GM19025 (cell line): ENCODE measurements around the gene SIRT2.
"Not testable (repeated sequence)": the region's sequence is repeated elsewhere in the genome, so short reads cannot be mapped to it uniquely, and the experiment has no call there.

ENCODE experiments used
- ATAC-seq: cut with Tn5 transposase; IDR thresholded peaks from one replicate; pipeline ENCODE4 v1.9.1; 2021; ENCODE audit warnings: mild to moderate bottlenecking, low read depth, moderate library complexity; ENCODE audit not compliant: unreplicated experiment

The SIRT2 gene

GRCh38 chr19:38899447-38900201, at the start of gene SIRT2, which contains the start of gene NFKBIB:
TSS of gene SIRT2 (minus strand) at chr19:38899618. CDS start at chr19:38899521, 97 bp downstream.
TSS of gene NFKBIB (plus strand) at chr19:38899969. CDS start at chr19:38900033, 64 bp downstream.
- ATAC-seq, result peak; percentile 91

GRCh38 chr19:38946229-38947010, 47.0 kb upstream of the SIRT2 start:
- no peak for ATAC-seq

- ATAC-seq, result no peak
These were observed 46.3 kb upstream of the SIRT2 start for GRCh38 chr19:38945562-38946228.

DNA sequence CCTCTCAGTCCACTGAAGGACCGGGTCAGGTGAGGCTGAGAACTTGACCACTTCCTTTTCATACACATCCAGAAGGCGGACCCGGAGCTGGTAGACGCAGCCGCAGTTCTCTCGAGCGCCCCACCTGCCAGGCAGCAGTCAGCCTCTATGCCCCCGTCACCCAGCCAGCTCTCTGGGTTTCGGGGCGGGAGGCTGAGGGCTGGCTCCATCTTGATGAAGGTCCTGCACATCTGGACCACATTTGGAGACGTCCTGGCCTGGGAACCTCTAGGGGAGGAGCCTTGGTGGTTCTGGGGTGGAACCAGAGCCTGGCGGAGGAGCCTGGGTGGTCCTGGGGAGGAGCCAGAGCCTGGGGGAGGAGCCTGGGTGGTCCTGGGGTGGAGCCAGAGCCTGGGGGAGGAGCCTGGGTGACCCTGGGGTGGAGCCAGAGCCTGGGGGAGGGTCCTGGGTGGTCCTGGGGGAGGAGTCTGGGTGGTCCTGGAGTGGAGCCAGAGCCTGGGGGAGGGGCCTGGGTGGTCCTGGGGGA, 45.6 kb upstream of the SIRT2 start:
- ATAC-seq, result no peak

- ATAC-seq, result no peak
These were observed 43.2 kb upstream of the SIRT2 start for GRCh38 chr19:38942471-38943181.

DNA sequence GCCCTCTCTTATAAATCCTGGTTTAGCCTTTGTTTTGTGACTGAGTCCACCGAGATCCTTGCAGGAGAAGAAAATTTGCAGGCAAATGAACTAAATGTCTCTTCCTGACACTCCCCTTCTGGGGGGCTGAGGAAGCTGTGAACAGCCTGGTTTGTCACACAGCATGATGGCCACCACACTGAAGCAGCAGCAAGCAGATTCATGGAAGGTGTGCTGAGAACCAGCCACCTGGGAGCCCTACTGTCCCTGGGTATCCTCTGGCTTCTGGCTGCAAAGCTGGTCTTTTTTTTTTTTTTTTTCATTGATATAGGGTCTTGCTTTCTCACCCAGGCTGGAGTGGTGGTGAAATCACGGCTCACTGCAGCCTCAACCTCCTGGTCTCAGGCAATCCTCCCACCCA, 42.6 kb upstream of the SIRT2 start:
- ATAC-seq, result no peak

- not testable (repeated sequence) for ATAC-seq
These were observed 42.0 kb upstream of the SIRT2 start for GRCh38 chr19:38941466-38941865.

DNA sequence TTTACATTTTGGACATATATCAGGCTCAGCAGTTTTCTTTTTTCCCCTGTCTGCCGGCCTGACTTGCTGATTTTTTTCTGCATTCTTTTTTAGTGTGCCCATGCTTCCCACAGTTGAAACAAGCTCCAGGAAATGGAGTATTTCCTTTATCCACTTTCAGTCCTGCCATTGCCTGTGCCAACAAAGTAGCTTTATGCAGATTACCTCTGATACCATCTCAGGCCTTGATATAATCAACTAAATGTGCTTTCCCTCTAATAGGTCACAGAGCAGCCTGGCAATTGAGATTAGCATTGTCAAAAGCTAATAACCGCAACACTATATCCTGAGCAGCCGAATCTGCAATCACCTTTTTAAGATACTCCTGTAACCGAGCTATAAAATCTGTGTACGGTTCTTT, 40.5 kb upstream of the SIRT2 start:
- no peak for ATAC-seq

DNA sequence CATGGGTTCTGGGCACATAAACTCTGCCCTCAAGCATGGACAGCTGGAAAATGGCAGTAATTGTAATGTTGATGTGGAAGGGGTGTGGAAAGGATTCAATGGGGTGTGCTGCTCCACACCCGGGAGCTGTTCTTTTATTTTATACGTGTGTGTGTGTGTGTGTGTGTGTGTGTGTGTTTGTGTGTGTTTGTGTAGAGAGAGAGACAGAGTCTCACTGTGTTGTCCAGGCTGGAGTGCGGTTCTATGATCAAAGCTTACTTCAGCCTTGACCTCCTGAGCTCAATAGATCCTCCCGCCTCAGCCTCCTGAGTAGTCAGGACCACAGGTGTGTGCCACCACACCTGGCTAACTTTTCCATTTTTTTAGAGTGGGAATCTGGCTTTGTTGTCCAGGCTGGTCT, 34.1 kb upstream of the SIRT2 start:
- no peak for ATAC-seq

DNA sequence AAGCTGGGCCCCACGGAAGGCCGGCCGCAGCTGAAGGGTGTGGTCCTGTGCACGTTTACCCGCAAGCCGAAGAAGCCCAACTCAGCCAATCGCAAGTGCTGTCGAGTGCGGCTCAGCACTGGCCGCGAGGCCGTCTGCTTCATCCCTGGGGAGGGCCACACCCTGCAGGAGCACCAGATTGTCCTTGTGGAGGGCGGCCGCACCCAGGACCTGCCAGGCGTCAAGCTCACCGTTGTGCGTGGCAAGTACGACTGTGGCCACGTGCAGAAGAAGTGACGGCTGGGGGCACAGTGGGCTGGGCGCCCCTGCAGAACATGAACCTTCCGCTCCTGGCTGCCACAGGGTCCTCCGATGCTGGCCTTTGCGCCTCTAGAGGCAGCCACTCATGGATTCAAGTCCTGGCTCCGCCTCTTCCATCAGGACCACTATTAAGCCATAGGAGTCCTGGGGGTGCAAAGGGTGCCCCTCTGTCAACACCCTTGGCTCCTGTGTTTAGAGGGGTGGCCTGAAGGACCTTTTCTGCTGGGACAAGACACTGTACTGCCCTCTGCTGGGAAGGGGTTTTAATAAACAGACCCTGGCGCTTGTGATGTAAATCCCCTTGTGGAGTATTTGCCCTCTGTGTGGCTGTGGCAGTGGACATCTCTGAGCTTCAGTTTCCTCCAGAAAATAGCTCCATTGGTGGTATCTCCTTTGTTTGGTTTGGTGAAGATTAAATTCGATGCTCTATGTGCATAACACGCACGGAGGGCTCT, 33.2 kb upstream of the SIRT2 start:
- no peak for ATAC-seq

DNA sequence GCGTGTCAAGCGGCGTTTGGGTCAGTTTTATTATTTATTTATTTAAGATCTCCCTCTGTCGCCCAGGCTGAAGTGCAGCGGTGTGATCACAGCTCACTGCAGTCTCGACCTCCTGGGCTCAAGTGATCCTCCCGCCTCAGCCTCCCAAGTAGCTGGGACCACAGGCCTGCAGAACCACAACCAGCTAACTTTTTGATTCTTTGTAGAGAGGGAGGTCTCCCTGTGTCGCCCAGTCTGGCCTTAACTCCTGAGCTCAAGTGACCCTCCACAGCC, 32.0 kb upstream of the SIRT2 start:
- ATAC-seq, result no peak

GRCh38 chr19:38930776-38931520, 31.5 kb upstream of the SIRT2 start, which contains the start of gene MRPS12:
TSS of gene MRPS12 (plus strand) at chr19:38930944. CDS start at chr19:38931295, 351 bp downstream.
- ATAC-seq, result peak; percentile 93

- ATAC-seq, result peak; percentile 51
These were observed 30.7 kb upstream of the SIRT2 start, which contains the start of gene SARS2 for GRCh38 chr19:38929929-38930775. TSS of gene SARS2 (minus strand) at chr19:38930763. CDS start at chr19:38930736, 27 bp downstream.

DNA sequence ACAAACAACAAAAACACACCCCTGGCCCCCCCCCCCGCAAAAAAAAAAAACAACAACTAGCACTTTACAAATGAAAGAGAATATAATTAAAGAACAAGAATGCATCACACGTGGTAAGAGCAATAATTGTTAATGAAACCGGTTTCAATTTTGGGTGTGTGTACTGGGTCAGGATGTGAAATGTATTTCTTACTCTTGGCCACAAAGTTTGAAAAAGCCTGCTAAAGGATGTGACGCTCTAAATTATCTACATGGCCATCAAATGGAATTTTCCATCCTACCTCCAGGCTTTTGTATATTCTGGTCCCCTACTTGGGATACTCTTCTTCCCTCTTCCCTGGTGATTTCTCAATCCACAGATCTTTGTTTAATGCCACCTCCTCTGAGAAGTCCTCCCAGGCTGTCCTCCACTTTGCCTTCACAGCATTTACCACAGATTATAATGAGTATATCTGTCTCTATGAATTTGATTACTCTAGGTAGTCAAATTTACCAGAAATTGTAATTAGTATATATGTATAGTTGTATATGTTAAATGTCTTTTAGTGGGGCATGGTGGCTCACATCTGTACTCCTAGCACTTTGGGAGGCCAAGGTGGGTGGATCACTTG, 29.1 kb upstream of the SIRT2 start:
- no peak for ATAC-seq

- no peak for ATAC-seq
These were observed 25.0 kb upstream of the SIRT2 start for GRCh38 chr19:38924388-38924787.

- no peak for ATAC-seq
These were observed 23.1 kb upstream of the SIRT2 start for GRCh38 chr19:38922482-38922881.

DNA sequence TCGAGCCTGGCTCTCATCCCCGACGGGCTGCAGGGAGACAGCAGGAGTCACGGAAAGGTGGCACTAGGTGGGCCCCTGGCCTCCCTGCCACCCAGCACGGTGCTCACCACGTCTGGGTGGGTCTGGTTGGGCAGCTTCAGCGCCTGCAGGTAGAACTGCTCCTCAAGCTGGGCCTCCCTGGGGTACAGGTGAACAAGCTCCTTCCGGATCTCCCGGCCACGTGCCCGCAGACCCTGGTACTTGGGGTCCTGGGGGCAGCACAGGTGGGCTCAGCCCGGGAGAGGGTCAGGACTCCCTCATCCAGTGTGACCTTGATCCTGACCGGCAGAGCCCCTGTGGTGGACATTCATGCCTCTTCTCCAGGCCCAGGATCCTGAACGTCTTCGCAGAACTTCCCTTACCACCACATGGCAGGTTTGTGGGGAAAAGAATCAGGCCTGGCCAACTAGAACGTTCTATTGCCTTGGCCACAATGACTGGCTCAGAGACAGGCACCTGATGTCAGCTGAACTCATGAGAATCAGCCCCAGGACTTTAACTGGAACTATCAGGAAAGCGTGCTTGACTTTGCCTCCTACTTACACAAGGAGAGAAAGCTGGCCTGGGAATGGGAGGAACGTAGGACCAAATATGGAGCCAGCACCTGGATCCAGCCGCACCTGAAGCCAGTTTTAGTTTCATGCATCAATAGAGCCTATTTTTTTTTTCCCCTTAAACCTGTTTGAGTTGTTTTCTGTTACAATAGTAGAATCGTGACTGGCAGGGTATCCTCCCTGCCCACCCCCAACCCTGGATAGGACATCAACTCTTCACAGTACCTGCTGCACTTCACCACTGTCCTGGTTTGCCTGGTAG, 22.2 kb upstream of the SIRT2 start:
- ATAC-seq, result no peak
